Islet precursor cell (in vitro differentiated cells): ENCODE results near the gene ZBTB16.

Source experiments
- DNase-seq: peaks from one replicate; pipeline ENCODE4 v3.0.0-alpha.2; 2018

Gene ZBTB16

GRCh38 chr11:114272311-114272710 lies 212.8 kb downstream of the ZBTB16 start:
- no peak for DNase-seq

DNA sequence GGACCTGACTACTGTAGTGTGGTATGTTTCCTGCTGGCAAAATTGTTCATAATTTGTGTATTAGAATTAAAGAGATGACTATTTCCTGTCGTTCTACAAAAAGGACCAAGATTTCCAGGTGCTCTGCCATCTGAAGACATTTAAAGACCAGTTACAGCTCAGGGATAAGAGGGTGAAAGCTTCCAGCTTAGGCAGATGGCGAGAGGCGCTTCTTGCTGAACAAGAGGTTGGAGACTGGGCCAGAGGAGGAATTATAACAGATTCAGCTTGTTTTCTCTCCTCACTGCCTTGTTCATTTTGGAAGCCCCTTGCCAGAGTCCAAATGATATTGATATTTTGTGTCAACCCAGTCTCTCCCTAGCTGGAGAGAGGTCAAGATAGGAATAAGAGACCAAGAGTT lies 213.6 kb downstream of the ZBTB16 start:
- DNase-seq: no peak

GRCh38 chr11:114273890-114274635 lies 214.6 kb downstream of the ZBTB16 start:
- no peak for DNase-seq

DNA sequence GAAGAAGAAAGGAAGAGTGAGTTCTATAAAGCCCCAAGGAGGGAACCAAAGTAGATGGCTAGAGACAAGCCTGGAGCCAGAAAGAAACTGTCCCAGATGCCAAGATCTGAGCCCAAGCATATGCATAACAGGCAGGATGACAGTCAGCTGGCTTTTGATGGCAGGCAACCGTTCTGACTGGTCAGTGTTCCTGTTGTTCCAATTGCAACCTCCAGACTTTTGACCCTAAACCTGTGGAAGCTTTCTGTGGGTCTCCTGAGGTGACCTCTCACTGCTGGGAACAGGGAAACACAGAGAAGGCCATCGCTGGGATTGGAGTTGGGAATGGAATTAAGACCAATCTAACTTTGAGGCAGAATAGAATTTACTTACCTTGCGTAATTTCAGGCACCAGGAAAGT lies 215.1 kb downstream of the ZBTB16 start:
- DNase-seq: no peak

DNA sequence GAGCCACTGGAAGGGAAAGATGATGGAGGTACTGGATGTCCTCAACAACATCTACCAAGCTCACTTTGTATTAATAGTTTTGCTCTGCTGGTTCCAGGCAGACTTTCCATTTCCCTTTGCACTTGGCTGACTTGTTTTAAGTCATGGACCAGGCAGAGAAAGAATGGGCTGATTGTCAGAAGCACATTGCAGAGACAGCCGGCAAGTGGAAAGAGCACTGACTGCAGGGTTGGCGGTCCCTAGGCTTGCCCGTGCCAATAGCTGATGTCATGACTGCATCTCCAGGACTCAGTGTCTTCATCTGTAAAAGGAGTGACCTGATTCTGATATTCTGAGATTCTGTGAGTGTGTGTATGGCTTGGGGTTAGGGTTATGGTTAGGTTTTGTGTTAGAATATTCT lies 215.8 kb downstream of the ZBTB16 start:
- no peak for DNase-seq

GRCh38 chr11:114276077-114276476 lies 216.6 kb downstream of the ZBTB16 start:
- peak; percentile 50 for DNase-seq

DNA sequence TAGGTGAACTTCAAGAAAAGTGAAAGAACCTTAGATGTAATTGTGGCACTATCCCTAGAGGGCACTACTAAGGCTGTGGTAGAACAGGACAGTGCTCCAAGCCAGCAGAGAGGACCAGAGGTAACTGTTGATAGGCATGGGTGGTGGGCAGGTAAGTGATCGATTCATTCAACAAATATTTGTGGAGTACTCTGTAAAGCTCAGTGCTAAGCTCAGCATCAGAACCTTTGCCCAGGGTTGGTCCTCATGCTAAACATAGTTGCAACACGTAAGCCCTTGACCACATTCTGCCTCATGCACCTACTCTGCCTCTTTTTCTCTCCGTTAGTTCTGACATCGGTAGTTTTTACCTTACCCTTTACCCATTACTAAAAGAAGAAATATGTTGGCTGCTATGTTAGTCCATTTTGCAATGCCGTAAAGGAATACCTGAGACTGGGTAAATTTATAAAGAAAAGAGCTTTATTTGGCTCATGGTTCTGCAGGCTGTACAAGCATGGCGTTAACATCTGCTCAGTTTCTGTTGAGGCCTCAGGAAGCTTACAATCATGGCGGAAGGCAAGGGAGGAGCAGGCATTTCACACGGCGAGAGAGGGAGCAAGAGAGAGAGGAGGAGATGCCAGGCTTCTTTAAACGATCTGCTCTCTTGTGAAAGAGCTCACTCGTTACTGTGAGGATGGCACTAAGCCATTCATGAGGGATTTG lies 218.3 kb downstream of the ZBTB16 start:
- DNase-seq: no peak

DNA sequence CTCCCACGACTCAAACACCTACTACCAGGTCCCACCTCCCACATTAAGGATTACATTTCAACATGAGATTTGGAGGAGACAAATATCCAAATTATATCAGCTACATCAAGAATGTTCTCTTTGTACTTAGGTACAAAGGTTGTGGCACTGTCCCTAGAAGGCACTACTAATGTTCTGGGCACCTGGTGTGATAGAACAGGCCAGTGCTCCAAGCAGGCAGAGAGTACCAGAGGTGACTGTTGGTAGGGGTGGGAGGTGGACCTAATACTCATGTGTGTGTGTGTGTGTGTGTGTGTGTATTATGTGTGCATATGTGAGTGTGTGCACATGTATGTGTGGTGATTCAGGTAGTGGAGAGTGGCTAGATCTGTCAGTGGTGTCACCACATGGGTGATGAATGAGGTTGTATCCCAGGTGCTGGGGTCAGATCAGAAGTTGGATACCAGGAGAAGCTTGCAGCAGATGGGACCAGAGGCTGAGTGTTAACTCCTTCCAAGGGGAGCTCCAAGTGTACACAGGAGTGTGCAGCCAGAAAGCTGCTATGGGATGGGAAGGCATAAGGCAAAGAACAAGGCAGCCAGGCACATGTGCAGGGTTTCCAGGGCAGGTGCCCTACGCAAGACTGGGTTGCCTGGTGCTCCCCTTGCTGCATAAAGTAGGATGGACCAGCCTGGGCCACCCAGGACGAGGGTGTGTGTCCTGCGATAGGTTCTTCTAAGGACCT lies 219.0 kb downstream of the ZBTB16 start:
- DNase-seq: no peak

DNA sequence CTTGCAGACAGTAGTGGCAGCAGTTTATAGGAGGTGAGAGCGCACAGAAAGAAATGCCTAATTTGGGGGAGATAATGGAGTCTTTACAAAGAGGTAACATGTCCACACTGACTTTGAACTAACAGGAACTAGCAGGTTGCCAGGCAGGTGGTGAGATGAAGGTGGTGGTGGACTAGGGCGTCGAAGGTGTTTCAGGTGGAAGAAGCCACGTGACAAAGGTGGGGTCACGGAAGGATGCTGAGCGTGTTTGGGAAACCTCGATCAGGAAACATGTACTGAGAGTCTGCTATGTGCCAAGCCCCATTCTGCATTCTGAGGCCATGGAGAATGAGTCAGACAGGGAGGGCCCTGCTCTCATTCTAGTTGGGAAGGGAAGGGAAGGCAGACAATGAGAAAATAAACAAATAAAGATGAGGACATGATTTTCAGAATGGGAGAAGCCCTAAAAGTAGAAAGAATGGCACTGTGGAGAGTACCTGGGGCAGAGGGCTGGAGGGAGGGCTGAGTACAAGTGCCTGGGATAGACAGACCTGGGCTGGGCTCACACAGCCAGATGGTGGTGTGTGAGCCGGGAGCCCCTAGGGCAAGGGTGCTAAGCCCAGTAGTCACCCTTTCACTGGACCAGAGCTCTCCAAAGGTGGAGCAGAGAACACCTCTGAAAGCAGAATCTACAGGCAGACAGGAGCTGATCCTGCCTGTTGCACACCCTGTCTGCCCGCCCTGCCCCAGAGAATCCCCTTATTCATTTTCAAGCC lies 220.5 kb downstream of the ZBTB16 start:
- no peak for DNase-seq

DNA sequence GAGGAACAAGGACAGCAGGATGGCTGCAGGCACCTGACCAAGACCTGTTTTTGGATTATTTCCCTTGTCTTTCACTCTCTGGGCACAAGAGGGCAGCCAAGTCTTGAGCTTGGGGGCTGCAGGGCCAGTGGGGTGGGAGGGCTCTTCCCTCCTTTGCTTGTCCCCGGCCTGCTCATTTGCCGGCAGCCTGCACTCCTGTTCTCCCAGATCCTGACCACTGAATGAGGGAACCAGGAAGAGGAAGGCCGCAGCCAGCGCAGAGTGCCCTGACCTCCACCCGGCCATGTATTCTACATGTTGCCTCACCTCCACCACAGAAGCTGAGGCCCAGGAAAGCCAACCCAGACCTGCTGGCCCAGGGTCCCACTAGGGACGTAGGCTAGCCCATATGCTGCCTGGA lies 221.2 kb downstream of the ZBTB16 start:
- peak; percentile 95 for DNase-seq

- no peak for DNase-seq
Observed at GRCh38 chr11:114281388-114281956, 222.0 kb downstream of the ZBTB16 start.

DNA sequence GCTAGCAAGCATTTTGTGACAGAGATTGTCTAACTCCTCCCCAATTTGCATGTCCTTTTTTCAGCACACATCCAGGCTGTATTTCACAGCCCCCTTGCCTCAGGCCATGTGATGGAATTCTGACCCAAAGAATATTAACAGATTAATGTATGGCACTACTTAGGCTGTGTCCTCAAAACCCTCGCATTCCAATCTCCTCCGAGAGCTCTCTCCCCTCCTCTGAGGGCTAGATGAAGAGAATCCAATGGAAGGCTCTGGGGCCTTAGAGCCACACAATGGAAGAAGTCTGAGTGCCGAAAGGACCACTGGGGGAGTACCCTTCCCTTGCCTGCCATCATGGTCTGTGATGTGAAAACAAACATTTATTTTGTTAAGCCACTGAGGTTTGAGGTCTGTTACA lies 223.0 kb downstream of the ZBTB16 start:
- DNase-seq: no peak

- no peak for DNase-seq
Observed at GRCh38 chr11:114283422-114283821, 223.9 kb downstream of the ZBTB16 start.

DNA sequence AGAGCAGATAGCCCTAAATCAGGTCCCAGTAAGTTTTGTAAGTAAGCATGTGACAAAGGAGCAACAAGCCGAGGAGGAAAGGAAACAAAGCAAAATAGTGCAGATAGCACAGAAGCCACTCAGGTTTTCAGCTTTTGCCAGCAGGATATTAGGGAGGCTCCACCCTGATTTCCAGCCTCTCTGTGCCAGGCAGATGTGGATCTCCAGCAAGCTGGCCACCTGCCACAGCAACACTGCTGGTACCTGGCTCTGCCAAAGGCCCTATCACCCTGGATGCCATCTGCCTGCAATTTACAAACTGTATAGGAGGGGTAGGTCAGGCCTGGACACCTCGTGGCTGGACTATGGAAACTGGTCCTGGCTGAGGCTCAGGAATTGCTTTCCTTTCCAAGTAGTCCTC lies 224.5 kb downstream of the ZBTB16 start:
- no peak for DNase-seq

DNA sequence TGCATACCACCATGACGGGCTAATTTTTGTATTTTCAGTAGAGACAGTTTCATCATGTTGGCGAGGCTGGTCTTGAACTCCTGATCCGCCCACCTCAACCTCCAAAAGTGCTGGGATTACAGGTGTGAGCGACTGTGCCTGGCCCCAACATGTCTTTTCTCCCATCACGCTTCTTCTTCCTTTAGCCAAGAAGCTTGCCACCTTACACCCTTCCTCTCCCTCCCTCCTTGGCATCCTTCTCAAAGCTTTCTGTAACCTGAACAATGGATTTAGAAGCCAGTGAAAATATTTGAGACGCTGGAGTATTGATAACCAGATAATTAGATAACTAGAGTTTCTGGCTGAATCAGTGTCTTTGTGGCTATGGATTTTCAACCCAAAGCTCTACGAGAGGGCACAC lies 225.4 kb downstream of the ZBTB16 start:
- DNase-seq: no peak

DNA sequence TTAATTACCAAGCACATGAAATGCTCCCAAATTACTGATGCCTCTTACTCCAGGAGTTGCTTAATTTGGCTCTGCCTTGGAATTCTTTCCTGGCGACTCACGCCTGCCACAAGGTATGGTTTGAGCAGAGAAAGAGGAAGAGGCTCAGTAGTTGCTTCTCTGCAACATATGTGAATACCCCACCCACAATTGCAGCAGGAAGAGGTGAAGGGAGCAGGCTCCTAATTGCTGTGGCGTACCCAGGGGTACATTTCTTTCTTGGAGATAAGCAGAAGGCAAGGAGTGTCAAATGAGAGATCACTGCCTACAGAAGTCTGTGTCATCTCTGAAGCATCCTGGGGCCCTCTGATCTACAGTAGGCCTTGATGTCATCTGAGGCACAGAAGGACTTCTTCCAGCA lies 226.1 kb downstream of the ZBTB16 start:
- peak; percentile 94 for DNase-seq

DNA sequence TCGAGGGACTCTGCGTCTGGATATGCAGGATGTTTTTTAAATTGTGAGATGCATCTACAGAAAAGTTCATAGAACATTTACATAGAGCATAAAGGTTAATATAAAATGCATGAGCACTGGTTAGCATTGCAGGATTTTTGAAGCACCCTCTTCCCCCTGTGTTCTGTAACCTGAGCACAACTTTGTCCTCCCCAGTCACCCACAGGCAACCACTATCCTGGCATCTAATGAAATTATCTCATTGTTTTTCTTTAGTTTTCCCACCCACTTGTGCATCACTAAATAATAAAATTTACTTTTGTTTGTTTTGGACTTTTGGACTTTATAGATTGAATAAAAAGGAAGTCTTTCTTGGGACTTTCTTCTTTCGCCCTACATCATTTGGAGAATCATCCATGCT lies 226.7 kb downstream of the ZBTB16 start:
- DNase-seq: no peak

- DNase-seq: no peak
Observed at GRCh38 chr11:114287154-114287553, 227.6 kb downstream of the ZBTB16 start.

DNA sequence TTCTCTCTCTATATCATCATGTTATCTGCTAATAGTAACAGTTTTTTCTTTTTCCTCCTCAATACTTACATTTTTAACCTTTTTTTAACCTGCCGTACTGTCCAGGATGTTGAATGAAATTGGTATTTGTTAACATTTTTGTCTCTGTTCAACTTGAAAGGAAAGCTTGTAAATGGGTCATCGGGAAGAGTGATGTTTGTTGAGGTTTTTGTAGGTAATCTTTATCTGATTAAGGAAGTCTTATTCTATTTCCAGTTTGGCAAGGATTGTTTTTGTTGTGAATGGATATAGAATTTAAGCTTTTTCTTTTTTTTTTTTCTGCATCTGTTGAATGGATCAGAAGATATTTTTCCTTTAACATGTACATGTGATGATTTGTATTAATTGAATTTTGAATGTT lies 228.6 kb downstream of the ZBTB16 start:
- DNase-seq: no peak

- DNase-seq: no peak
Observed at GRCh38 chr11:114289779-114290178, 230.3 kb downstream of the ZBTB16 start.

DNA sequence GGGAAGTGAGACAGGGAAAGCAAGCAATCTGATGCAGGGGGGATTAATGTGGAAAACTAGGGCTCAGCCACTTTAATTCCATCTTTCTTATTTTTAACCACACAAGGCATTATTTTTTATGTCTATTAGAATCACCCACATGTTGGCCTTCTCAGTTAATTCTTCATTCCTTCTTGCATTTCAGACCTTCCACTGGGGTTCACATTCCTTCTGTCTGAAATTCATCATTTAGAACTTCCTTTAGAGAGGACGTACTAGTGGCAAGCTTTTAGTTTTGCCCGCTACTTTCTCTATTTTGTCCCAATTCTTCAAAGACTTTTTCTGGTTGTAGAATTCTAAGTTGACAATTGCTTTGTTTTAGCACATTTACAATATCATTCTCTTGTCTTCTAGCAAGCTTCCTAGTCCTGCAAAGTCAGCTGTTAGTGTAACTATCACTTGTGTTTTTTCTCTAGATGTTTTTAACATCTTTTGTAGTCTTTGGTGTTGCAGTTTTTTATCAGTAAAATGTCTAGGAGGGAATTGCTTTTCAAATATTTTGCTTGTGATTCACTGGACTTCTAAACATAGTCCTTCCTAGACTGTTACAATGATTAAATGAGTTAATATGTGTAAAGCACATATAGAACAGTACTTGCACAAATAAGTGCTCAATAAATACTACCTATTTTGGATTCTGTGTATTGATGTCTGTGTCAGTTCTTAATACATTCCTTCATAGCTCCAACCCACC lies 231.2 kb downstream of the ZBTB16 start:
- no peak for DNase-seq

GRCh38 chr11:114291381-114291780 lies 231.9 kb downstream of the ZBTB16 start:
- DNase-seq: peak; percentile 82
